GM19452 (cell line): ENCODE measurements around the gene PAM.

ENCODE experiments used
- ATAC-seq: cut with Tn5 transposase; IDR thresholded peaks from one replicate; pipeline ENCODE4 v1.9.1; 2021; ENCODE audit not compliant: unreplicated experiment

Gene PAM

GRCh38 chr5:102807878-102808502, 52.9 kb downstream of the PAM start:
- no peak for ATAC-seq

GRCh38 chr5:102809033-102809432, 53.9 kb downstream of the PAM start:
- ATAC-seq: no peak

GRCh38 chr5:102811972-102812371, 56.9 kb downstream of the PAM start:
- ATAC-seq: peak; percentile 58

GRCh38 chr5:102813740-102814139, 58.6 kb downstream of the PAM start:
- ATAC-seq: no peak

GRCh38 chr5:102815084-102815483, 60.0 kb downstream of the PAM start:
- no peak for ATAC-seq

- no peak for ATAC-seq
Observed at GRCh38 chr5:102815540-102816332, 60.6 kb downstream of the PAM start.

GRCh38 chr5:102818345-102818744, 63.2 kb downstream of the PAM start:
- ATAC-seq: no peak

GRCh38 chr5:102818934-102819333, 63.8 kb downstream of the PAM start:
- ATAC-seq: no peak

- no peak for ATAC-seq
Observed at GRCh38 chr5:102819634-102820033, 64.5 kb downstream of the PAM start.

GRCh38 chr5:102823441-102823874, 68.4 kb downstream of the PAM start:
- no peak for ATAC-seq

GRCh38 chr5:102826629-102827028, 71.5 kb downstream of the PAM start:
- no peak for ATAC-seq

GRCh38 chr5:102830241-102830640, 75.1 kb downstream of the PAM start:
- no peak for ATAC-seq

- peak; percentile 55 for ATAC-seq
Observed at GRCh38 chr5:102832445-102832844, 77.3 kb downstream of the PAM start.

- no peak for ATAC-seq
Observed at GRCh38 chr5:102833146-102833545, 78.0 kb downstream of the PAM start.

GRCh38 chr5:102834438-102834964, 79.4 kb downstream of the PAM start:
- no peak for ATAC-seq

GRCh38 chr5:102835717-102836116, 80.6 kb downstream of the PAM start:
- ATAC-seq: no peak

- no peak for ATAC-seq
Observed at GRCh38 chr5:102841021-102841420, 85.9 kb downstream of the PAM start.

GRCh38 chr5:102843997-102844396, 88.9 kb downstream of the PAM start:
- ATAC-seq: no peak

- no peak for ATAC-seq
Observed at GRCh38 chr5:102845041-102845440, 89.9 kb downstream of the PAM start.

GRCh38 chr5:102850503-102850902, 95.4 kb downstream of the PAM start:
- no peak for ATAC-seq

GRCh38 chr5:102853680-102854079, 98.6 kb downstream of the PAM start:
- no peak for ATAC-seq

- no peak for ATAC-seq
Observed at GRCh38 chr5:102855681-102856388, 100.7 kb downstream of the PAM start.
